DMS 273 (cell line): ENCODE measurements around the gene BICDL2.
A peak's percentile ranks its signal among the peaks of the same experiment; 100 is the strongest.
"Not testable (repeated sequence)": the region's sequence is repeated elsewhere in the genome, so short reads cannot be mapped to it uniquely, and the experiment has no call there.

Experiments
- DNase-seq: peaks from one replicate; lab custom pipeline; 2025; ENCODE audit not compliant: unreplicated experiment; lab: John Stamatoyannopoulos, UW

The BICDL2 gene

GRCh38 chr16:3065069-3065741, 28.5 kb upstream of the BICDL2 start, which contains the start of gene IL32:
Gene IL32, plus strand, starts transcription at chr16:3065640. Its CDS starts 172 bp downstream, at chr16:3065812.
- DNase-seq = peak; percentile 62

- DNase-seq = no peak
These were observed 27.1 kb upstream of the BICDL2 start for GRCh38 chr16:3063625-3064386.

- no peak for DNase-seq
These were observed 25.8 kb upstream of the BICDL2 start for GRCh38 chr16:3062553-3062952.

GRCh38 chr16:3060339-3061127, 23.8 kb upstream of the BICDL2 start:
- DNase-seq = peak; percentile 45

- DNase-seq = no peak
These were observed 23.0 kb upstream of the BICDL2 start for GRCh38 chr16:3059723-3060242.

- DNase-seq = peak; percentile 95
These were observed 22.4 kb upstream of the BICDL2 start for GRCh38 chr16:3059041-3059722.

- peak; percentile 64 for DNase-seq
These were observed 21.6 kb upstream of the BICDL2 start for GRCh38 chr16:3058139-3059030.

GRCh38 chr16:3057181-3058138, 20.7 kb upstream of the BICDL2 start:
- DNase-seq = no peak

- no peak for DNase-seq
These were observed 19.8 kb upstream of the BICDL2 start for GRCh38 chr16:3056336-3057180.

- peak; percentile 42 for DNase-seq
These were observed 19.0 kb upstream of the BICDL2 start for GRCh38 chr16:3055734-3056115.

GRCh38 chr16:3054965-3055733, 18.4 kb upstream of the BICDL2 start:
- DNase-seq = no peak

GRCh38 chr16:3053330-3053710, 16.6 kb upstream of the BICDL2 start:
- not testable (repeated sequence) for DNase-seq

GRCh38 chr16:3052571-3053329, 16.0 kb upstream of the BICDL2 start:
- DNase-seq = not testable (repeated sequence)

- DNase-seq = no peak
These were observed 14.8 kb upstream of the BICDL2 start for GRCh38 chr16:3051494-3051893.

GRCh38 chr16:3051009-3051408, 14.3 kb upstream of the BICDL2 start:
- DNase-seq = no peak

GRCh38 chr16:3050487-3050886, 13.7 kb upstream of the BICDL2 start:
- no peak for DNase-seq
